ENCODE data around the gene LGALS3BP. TPM values are rescaled to one million over a fixed set of nuclear protein-coding genes. Genes with fewer than 3 reads are reported as not detected.

LGALS3BP gene
- total and polyA plus RNA-seq, 2 of the 13 experiments (the other 11 are each of a cell fraction or from before 2014, with no cell fraction given), result 137 to 332 TPM

DNA sequence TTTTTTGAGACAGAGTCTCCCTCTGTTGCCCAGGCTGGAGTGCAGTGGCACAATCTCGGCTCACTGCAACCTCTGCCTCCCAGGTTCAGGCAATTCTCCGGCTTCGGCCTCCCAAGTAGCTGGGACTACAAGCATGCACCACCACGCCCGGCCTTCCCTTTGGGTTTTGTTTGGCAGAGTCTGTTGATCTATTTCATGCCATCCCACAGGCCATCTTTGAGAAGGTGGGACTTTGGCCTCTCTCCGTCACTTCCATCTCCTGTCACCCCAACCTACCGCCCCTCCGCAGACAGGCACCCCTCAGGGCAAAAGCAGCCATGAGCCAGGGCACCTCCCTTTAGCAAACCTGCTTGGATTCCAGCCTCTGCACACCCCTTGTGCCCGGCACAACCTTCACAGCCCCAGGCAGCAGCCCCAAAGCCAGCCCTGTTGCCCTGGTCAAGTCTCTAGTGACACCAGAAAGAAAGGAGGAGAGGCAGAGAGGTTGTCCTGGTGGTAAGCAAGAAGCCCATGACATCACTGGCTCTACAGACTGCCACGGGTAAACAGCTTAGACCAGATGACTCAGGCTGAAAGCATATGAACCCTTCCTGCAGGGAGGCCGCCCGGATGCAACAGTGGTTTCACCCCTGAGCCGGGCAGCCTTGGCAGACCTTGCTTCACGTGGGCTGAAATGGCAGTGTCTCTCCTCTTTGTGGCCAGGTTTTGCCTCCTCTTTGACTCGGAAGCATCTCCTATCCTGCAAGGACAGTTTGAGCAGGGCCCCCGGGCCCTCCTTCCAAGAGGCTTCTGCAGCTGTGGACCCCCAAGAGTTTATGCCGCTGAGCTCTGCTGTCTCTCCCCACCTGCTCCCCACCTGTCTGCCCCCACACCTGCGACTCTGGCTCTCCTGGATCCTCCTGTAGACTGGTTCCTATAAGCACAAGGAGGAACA is 46.4 kb downstream of the LGALS3BP start (continued):
- TF ChIP-seq SOX13 (IDR thresholded peaks at IDR 0.05) (no peak), SOX13 (CRISPR knock-in tag; conservative IDR thresholded peaks at IDR 0.05 in 1 of 2, IDR thresholded peaks at IDR 0.05 in 1 of 2) (peak in 1 of 2 experiments; percentile 44; a peak in 1 of 4 replicates), TBL1XR1 (IDR thresholded peaks at IDR 0.05; ENCODE audit: borderline replicate concordance, low read length, partially characterized antibody) (no peak), TOPORS (CRISPR knock-in tag; IDR thresholded peaks at IDR 0.05) (no peak), SP2 (CRISPR knock-in tag; IDR thresholded peaks at IDR 0.05) (no peak), ZNF136 (CRISPR knock-in tag; IDR thresholded peaks at IDR 0.05; ENCODE audit: low read depth) (no peak), ZNF232 (CRISPR knock-in tag; IDR thresholded peaks at IDR 0.05; ENCODE audit: borderline replicate concordance) (no peak), ELF4 (CRISPR knock-in tag; IDR thresholded peaks at IDR 0.05; ENCODE audit: borderline replicate concordance) (no peak), ETV6 (CRISPR knock-in tag; conservative IDR thresholded peaks at IDR 0.05) (no peak), GATAD2A (CRISPR knock-in tag; IDR thresholded peaks at IDR 0.05) (peak; percentile 77; the same call in 1 of the 2 replicates), ZNF12 (CRISPR knock-in tag; IDR thresholded peaks at IDR 0.05) (no peak; the same call in 1 of the 2 replicates), MIER3 (CRISPR knock-in tag; IDR thresholded peaks at IDR 0.05; ENCODE audit: borderline replicate concordance) (no peak; the same call in 1 of the 2 replicates), ZNF747 (CRISPR knock-in tag; IDR thresholded peaks at IDR 0.05; ENCODE audit: borderline replicate concordance) (no peak), ZNF460 (CRISPR knock-in tag; IDR thresholded peaks at IDR 0.05; ENCODE audit: borderline replicate concordance) (no peak), KLF13 (CRISPR knock-in tag; IDR thresholded peaks at IDR 0.05) (no peak), HOXA3 (CRISPR knock-in tag; IDR thresholded peaks at IDR 0.05) (peak; percentile 70), ARNTL (CRISPR knock-in tag; IDR thresholded peaks at IDR 0.05) (no peak), RARA (CRISPR knock-in tag; IDR thresholded peaks at IDR 0.05) (peak; percentile 83), ZNF207 (IDR thresholded peaks at IDR 0.05; ENCODE audit: borderline replicate concordance) (no peak)
- TF ChIP-seq, protein P1, sequence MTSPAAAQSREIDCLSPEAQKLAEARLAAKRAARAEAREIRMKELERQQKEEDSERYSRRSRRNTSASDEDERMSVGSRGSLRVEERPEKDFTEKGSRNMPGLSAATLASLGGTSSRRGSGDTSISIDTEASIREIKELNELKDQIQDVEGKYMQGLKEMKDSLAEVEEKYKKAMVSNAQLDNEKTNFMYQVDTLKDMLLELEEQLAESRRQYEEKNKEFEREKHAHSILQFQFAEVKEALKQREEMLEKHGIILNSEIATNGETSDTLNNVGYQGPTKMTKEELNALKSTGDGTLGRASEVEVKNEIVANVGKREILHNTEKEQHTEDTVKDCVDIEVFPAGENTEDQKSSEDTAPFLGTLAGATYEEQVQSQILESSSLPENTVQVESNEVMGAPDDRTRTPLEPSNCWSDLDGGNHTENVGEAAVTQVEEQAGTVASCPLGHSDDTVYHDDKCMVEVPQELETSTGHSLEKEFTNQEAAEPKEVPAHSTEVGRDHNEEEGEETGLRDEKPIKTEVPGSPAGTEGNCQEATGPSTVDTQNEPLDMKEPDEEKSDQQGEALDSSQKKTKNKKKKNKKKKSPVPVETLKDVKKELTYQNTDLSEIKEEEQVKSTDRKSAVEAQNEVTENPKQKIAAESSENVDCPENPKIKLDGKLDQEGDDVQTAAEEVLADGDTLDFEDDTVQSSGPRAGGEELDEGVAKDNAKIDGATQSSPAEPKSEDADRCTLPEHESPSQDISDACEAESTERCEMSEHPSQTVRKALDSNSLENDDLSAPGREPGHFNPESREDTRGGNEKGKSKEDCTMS (CRISPR knock-in tag; conservative IDR thresholded peaks at IDR 0.05), result no peak
- TF ChIP-seq, protein P2, sequence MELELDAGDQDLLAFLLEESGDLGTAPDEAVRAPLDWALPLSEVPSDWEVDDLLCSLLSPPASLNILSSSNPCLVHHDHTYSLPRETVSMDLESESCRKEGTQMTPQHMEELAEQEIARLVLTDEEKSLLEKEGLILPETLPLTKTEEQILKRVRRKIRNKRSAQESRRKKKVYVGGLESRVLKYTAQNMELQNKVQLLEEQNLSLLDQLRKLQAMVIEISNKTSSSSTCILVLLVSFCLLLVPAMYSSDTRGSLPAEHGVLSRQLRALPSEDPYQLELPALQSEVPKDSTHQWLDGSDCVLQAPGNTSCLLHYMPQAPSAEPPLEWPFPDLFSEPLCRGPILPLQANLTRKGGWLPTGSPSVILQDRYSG (CRISPR knock-in tag; IDR thresholded peaks at IDR 0.05), result no peak
- TF ChIP-seq, protein P3, sequence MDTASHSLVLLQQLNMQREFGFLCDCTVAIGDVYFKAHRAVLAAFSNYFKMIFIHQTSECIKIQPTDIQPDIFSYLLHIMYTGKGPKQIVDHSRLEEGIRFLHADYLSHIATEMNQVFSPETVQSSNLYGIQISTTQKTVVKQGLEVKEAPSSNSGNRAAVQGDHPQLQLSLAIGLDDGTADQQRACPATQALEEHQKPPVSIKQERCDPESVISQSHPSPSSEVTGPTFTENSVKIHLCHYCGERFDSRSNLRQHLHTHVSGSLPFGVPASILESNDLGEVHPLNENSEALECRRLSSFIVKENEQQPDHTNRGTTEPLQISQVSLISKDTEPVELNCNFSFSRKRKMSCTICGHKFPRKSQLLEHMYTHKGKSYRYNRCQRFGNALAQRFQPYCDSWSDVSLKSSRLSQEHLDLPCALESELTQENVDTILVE (CRISPR knock-in tag; IDR thresholded peaks at IDR 0.05), result no peak

All from HepG2 (cell line).